Breast epithelium (tissue), 4 donors: ENCODE data around the gene PTGFRN. TPM values are rescaled to one million over a fixed set of nuclear protein-coding genes. Genes with fewer than 3 reads are reported as not detected.

ENCODE experiments used
- DNase-seq, 2 donors: peaks; one replicate each; pipeline ENCODE4 v3.0.0-alpha.2; 2019; ENCODE audit warnings: low spot score in 2 of 2
- H3K27ac ChIP-seq, 2 donors: fragments of 200-600 bp; sonication (generic) in 1 of 2; one replicate each; pipeline ENCODE4 v1.5.1; 2016 to 2019; ENCODE audit warnings: mild to moderate bottlenecking in 1 of 2
- H3K27me3 ChIP-seq, 2 donors: fragments of 200-600 bp; sonication (generic) in 1 of 2; one replicate each; pipeline versions ENCODE4 v1.5.1 to v1.6.0; 2017 to 2019; ENCODE audit warnings: control low read depth in 1 of 2, mild to moderate bottlenecking in 1 of 2
- H3K36me3 ChIP-seq: fragments of 200-600 bp; one replicate; pipeline ENCODE4 v1.5.1; 2019
- H3K4me1 ChIP-seq, 2 donors: fragments of 200-600 bp; sonication (generic); one replicate each; pipeline ENCODE4 v1.5.1; 2016 to 2019; ENCODE audit warnings: control low read depth in 1 of 2
- H3K4me3 ChIP-seq, 3 donors: fragments of 200-600 bp; sonication (generic); 1 replicate in 2 of 3; 2 replicates in 1 of 3; pipeline ENCODE4 v1.5.1; 2016 to 2019; ENCODE audit warnings: mild to moderate bottlenecking in 3 of 3, moderate library complexity in 2 of 3
- H3K9me3 ChIP-seq, 2 donors: fragments of 200-600 bp; sonication (generic) in 1 of 2; one replicate each; pipeline ENCODE4 v1.5.1; 2016 to 2019; ENCODE audit warnings: control low read depth in 1 of 2
- POLR2A ChIP-seq: fragments of 450-650 bp; IDR thresholded peaks from one replicate; pipeline ENCODE4 v1.6.1; 2016; ENCODE audit warnings: antibody characterized with exemption, mild to moderate bottlenecking, moderate library complexity
- POLR2AphosphoS5 ChIP-seq, 3 donors: sonication (generic); formaldehyde crosslinking; IDR thresholded peaks; one replicate each; pipeline ENCODE4 v1.6.1; 2017; ENCODE audit warnings: antibody characterized with exemption in 3 of 3
- intact Hi-C: fragments of 100-400 bp; cut with DNase I; formaldehyde crosslinking; loops from one replicate; pipeline ENCODE4 v1.15.1; 2023; ENCODE audit warnings: low total_unique reads
- total RNA-seq, 3 donors: library from RNA; depleted of rRNA; stranded (reverse); fragments of >200 nt; gene quantifications; one replicate each; pipeline ENCODE4 v1.1.0, GENCODE V29; 2016
- TF ChIP-seq, protein P1 (sequence below), 3 donors: fragments of 450-650 bp; IDR thresholded peaks; one replicate each; pipeline ENCODE4 v1.5.1; 2016 to 2017; ENCODE audit warnings: antibody characterized with exemption in 3 of 3, mild to moderate bottlenecking in 3 of 3, moderate library complexity in 3 of 3

The PTGFRN gene
- total RNA-seq, 3 donors from 2014 or later = 10.6 to 30.8 (median 24.3) TPM

DNA sequence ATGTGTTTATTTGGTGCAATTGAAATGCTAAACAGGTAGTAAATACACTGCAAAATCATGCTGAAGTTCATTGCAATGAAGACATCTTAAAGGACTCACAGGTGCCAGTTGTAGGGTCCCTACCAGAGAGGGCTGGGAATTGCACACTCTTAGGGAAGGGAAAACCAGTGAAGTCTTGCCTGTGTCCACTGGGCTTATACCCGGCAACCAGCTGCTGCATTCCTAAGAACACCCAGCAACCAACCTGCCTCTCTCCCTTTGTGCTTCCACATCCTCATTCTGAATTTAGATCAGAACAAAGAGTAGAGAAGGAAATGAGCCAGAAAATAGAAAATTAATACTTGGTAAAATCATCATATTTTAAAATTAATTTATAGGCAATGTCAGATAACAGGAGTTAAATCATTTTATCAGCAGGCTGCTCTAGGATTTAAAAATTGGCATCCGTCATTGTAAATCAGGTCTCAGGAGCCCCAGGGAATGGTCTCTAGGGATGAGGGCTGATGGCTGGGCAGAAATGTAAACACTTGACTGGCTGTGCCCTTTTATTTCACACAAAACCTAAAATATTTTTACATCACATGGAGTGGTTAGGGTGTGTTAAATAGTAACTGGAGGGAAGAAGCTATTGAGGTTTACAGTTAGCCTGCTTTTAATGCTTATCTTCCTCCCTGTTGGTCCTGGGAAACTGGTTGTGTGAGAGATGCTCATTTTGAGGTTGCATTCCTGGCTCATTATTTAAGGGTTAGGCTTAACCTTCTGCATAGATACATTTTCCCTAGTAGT is 31.3 kb downstream of the PTGFRN start:
- no peaks in the 10 kb centered on the region for H3K9me3 ChIP-seq
- H3K27ac ChIP-seq = no peak overlapping the region
- no peak for DNase-seq
- H3K4me1 ChIP-seq = no peaks in the 10 kb centered on the region
- no peaks in the 10 kb centered on the region for H3K27me3 ChIP-seq
- H3K36me3 ChIP-seq = peaks cover 4% of the 10 kb centered on the region
- TF ChIP-seq, protein P1, sequence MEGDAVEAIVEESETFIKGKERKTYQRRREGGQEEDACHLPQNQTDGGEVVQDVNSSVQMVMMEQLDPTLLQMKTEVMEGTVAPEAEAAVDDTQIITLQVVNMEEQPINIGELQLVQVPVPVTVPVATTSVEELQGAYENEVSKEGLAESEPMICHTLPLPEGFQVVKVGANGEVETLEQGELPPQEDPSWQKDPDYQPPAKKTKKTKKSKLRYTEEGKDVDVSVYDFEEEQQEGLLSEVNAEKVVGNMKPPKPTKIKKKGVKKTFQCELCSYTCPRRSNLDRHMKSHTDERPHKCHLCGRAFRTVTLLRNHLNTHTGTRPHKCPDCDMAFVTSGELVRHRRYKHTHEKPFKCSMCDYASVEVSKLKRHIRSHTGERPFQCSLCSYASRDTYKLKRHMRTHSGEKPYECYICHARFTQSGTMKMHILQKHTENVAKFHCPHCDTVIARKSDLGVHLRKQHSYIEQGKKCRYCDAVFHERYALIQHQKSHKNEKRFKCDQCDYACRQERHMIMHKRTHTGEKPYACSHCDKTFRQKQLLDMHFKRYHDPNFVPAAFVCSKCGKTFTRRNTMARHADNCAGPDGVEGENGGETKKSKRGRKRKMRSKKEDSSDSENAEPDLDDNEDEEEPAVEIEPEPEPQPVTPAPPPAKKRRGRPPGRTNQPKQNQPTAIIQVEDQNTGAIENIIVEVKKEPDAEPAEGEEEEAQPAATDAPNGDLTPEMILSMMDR (IDR thresholded peaks at IDR 0.05) = no peak
- no peak for TF ChIP-seq POLR2AphosphoS5 (IDR thresholded peaks at IDR 0.05)
- no peak for TF ChIP-seq POLR2A
- no peak overlapping the region for H3K4me3 ChIP-seq
- intact Hi-C loops = no loop called here

- TF ChIP-seq POLR2A (no peak), POLR2AphosphoS5 (IDR thresholded peaks at IDR 0.05) (no peak)
- TF ChIP-seq, protein P1 (IDR thresholded peaks at IDR 0.05) = no peak
- Histone ChIP-seq H3K36me3 (peaks cover 4% of the 10 kb centered on the region), H3K27me3 (no peaks in the 10 kb centered on the region), H3K27ac (no peak overlapping the region), H3K4me1 (no peaks in the 10 kb centered on the region), H3K9me3 (no peaks in the 10 kb centered on the region), H3K4me3 (no peak overlapping the region)
- no peak for DNase-seq
- intact Hi-C loops = no loop called here
Measured at GRCh38 chr1:116941670-116942069, 32.0 kb downstream of the PTGFRN start.

- TF ChIP-seq POLR2AphosphoS5 (IDR thresholded peaks at IDR 0.05) = no peak
- TF ChIP-seq, protein P1 (IDR thresholded peaks at IDR 0.05) = no peak
- no peak for TF ChIP-seq POLR2A
- DNase-seq = no peak
- H3K9me3 ChIP-seq = no peaks in the 10 kb centered on the region
- peaks cover 4% of the 10 kb centered on the region for H3K36me3 ChIP-seq
- intact Hi-C loops = no loop called here
- H3K4me1 ChIP-seq = no peaks in the 10 kb centered on the region
- H3K27me3 ChIP-seq = no peaks in the 10 kb centered on the region
- no peak overlapping the region for H3K27ac ChIP-seq
- no peak overlapping the region for H3K4me3 ChIP-seq
Measured at GRCh38 chr1:116942344-116942743, 32.6 kb downstream of the PTGFRN start.

DNA sequence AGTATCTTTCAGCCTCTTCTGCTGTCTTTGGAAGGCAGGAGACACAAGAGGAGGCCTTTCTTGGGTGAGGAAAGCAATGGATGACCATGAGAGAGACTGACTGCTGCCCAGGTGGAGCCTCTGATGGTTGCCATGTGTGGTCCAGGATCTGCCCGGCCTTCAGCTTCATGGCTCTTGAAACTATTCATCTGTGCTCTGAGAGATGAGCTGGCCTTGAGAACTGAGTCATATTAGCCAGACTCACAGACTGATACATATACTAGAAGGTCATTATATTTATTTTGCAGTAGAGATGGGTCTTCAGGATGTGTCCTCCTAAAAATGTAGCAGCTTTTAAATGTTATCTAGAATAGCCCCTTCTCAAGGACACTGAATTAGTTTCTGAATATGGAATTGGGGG is 33.7 kb downstream of the PTGFRN start:
- Histone ChIP-seq H3K9me3 (no peaks in the 10 kb centered on the region), H3K27me3 (no peaks in the 10 kb centered on the region), H3K4me1 (no peaks in the 10 kb centered on the region), H3K36me3 (peaks cover 4% of the 10 kb centered on the region), H3K27ac (no peak overlapping the region), H3K4me3 (no peak overlapping the region)
- TF ChIP-seq POLR2AphosphoS5 (IDR thresholded peaks at IDR 0.05) (no peak), POLR2A (no peak)
- TF ChIP-seq, protein P1 (IDR thresholded peaks at IDR 0.05) = no peak
- no peak for DNase-seq
- intact Hi-C loops = no loop called here

DNA sequence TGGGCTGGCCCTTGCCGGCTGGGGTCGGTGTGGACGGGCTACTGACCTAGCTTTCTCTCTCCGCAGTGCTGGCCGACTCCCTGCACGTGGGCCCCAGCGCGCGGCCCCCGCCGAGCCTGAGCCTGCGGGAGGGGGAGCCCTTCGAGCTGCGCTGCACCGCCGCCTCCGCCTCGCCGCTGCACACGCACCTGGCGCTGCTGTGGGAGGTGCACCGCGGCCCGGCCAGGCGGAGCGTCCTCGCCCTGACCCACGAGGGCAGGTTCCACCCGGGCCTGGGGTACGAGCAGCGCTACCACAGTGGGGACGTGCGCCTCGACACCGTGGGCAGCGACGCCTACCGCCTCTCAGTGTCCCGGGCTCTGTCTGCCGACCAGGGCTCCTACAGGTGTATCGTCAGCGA is 34.9 kb downstream of the PTGFRN start:
- intact Hi-C loops = no loop called here
- TF ChIP-seq POLR2A (no peak), POLR2AphosphoS5 (IDR thresholded peaks at IDR 0.05) (no peak)
- TF ChIP-seq, protein P1 (IDR thresholded peaks at IDR 0.05) = no peak
- no peak for DNase-seq

More for the DNA sequence above, 34.9 kb downstream of the PTGFRN start:
- H3K9me3 ChIP-seq = no peaks in the 10 kb centered on the region
- no peak overlapping the region for H3K27ac ChIP-seq
- no peak overlapping the region for H3K4me3 ChIP-seq
- no peaks in the 10 kb centered on the region for H3K27me3 ChIP-seq
- H3K36me3 ChIP-seq = peaks cover 4% of the 10 kb centered on the region
- no peaks in the 10 kb centered on the region for H3K4me1 ChIP-seq
